Measurements from ENCODE around the gene CD4. TPM values are rescaled to one million over a fixed set of nuclear protein-coding genes. Genes with fewer than 3 reads are reported as not detected.

CD4 gene
- total RNA-seq, 6 donors from 2014 or later = 10.5 to 86.6 (median 35.6) TPM

GRCh38 chr12:6782119-6782518 lies 7.2 kb upstream of the CD4 start:
- Histone ChIP-seq H3K36me3 (no peaks in the 10 kb centered on the region), H3K27ac (no peak overlapping the region), H3K9me3 (no peaks in the 10 kb centered on the region), H3K4me3 (no peak overlapping the region), H3K27me3 (no peaks in the 10 kb centered on the region), H3K4me1 (peaks cover 16 to 39% (median 20%) of the 10 kb centered on the region in 4 donors)
- no peak for ATAC-seq (ENCODE audit: low FRiP score in 2 of 2)
- DNase-seq = no peak
- WGBS, 2 donors = 73 to 86% methylated on average over 4 to 6 of the region's 6 CpGs
- TF ChIP-seq POLR2AphosphoS5 (IDR thresholded peaks at IDR 0.05) (no peak), EP300 (IDR thresholded peaks at IDR 0.05) (no peak), POLR2A (IDR thresholded peaks at IDR 0.05) (no peak), CTCF (IDR thresholded peaks at IDR 0.05) (no peak)

- peaks cover 15 to 39% (median 18%) of the 10 kb centered on the region in 4 donors for H3K4me1 ChIP-seq
- H3K27ac ChIP-seq = no peak overlapping the region
- H3K9me3 ChIP-seq = no peaks in the 10 kb centered on the region
- H3K4me3 ChIP-seq = no peak overlapping the region
- no peaks in the 10 kb centered on the region for H3K36me3 ChIP-seq
- ATAC-seq (ENCODE audit: low FRiP score in 2 of 2) = no peak
- TF ChIP-seq POLR2AphosphoS5 (IDR thresholded peaks at IDR 0.05) (no peak), EP300 (IDR thresholded peaks at IDR 0.05) (no peak), POLR2A (IDR thresholded peaks at IDR 0.05) (no peak)
- no peaks in the 10 kb centered on the region for H3K27me3 ChIP-seq
- WGBS, 2 donors = 81 to 89% methylated on average over 7 to 10 of the region's 10 CpGs
- DNase-seq = no peak
Observed at GRCh38 chr12:6782850-6783566, 6.3 kb upstream of the CD4 start.

- Histone ChIP-seq H3K4me1 (peaks cover 10 to 31% (median 13%) of the 10 kb centered on the region in 4 donors), H3K4me3 (no peak overlapping the region), H3K27me3 (no peaks in the 10 kb centered on the region), H3K27ac (no peak overlapping the region), H3K9me3 (no peaks in the 10 kb centered on the region), H3K36me3 (no peaks in the 10 kb centered on the region)
- ATAC-seq (ENCODE audit: low FRiP score in 2 of 2) (no peak), DNase-seq (no peak)
- TF ChIP-seq EP300 (IDR thresholded peaks at IDR 0.05) (no peak), POLR2AphosphoS5 (IDR thresholded peaks at IDR 0.05) (no peak), POLR2A (IDR thresholded peaks at IDR 0.05) (no peak), CTCF (IDR thresholded peaks at IDR 0.05) (no peak)
- WGBS, 2 donors = 90 to 96% methylated on average over 9 of the region's 9 CpGs
Observed at GRCh38 chr12:6783828-6784227, 5.5 kb upstream of the CD4 start.

- WGBS, 2 donors = 71 to 94% methylated on average over 4 to 5 of the region's 5 CpGs
- ATAC-seq (ENCODE audit: low FRiP score in 2 of 2) = no peak
- peaks cover 11 to 30% (median 15%) of the 10 kb centered on the region in 4 donors for H3K4me1 ChIP-seq
Observed at GRCh38 chr12:6784296-6784695, 5.0 kb upstream of the CD4 start.

GRCh38 chr12:6784761-6785160 lies 4.6 kb upstream of the CD4 start:
- DNase-seq (no peak), ATAC-seq (ENCODE audit: low FRiP score in 2 of 2) (no peak)
- no peak overlapping the region for H3K27ac ChIP-seq
- no peaks in the 10 kb centered on the region for H3K27me3 ChIP-seq
- peaks cover 11 to 33% (median 15%) of the 10 kb centered on the region in 4 donors for H3K4me1 ChIP-seq
- H3K36me3 ChIP-seq = no peaks in the 10 kb centered on the region
- H3K4me3 ChIP-seq = no peak overlapping the region
- TF ChIP-seq EP300 (IDR thresholded peaks at IDR 0.05) = no peak
- no peak for TF ChIP-seq POLR2A (IDR thresholded peaks at IDR 0.05)
- TF ChIP-seq POLR2AphosphoS5 (IDR thresholded peaks at IDR 0.05) = no peak
- no peak for TF ChIP-seq CTCF (IDR thresholded peaks at IDR 0.05)
- no peaks in the 10 kb centered on the region for H3K9me3 ChIP-seq
- 45 to 55% methylated on average over 5 of the region's 5 CpGs for WGBS, 2 donors

More at GRCh38 chr12:6784296-6784695, 5.0 kb upstream of the CD4 start:
- H3K36me3 ChIP-seq = no peaks in the 10 kb centered on the region
- H3K27ac ChIP-seq = no peak overlapping the region
- no peak overlapping the region for H3K4me3 ChIP-seq
- no peak for TF ChIP-seq EP300 (IDR thresholded peaks at IDR 0.05)
- no peak for TF ChIP-seq POLR2A (IDR thresholded peaks at IDR 0.05)
- no peak for TF ChIP-seq POLR2AphosphoS5 (IDR thresholded peaks at IDR 0.05)
- no peak for TF ChIP-seq CTCF (IDR thresholded peaks at IDR 0.05)
- no peak for DNase-seq
- no peaks in the 10 kb centered on the region for H3K27me3 ChIP-seq
- no peaks in the 10 kb centered on the region for H3K9me3 ChIP-seq

Measured in upper lobe of left lung (tissue), 6 donors.